SK-N-SH (cell line): ENCODE measurements around the gene BCAS3.

Experiments used
- EZH2phosphoT487 ChIP-seq: fragments of 200-600 bp; sonication (generic); IDR thresholded peaks from 2 replicates; pipeline ENCODE4 v1.6.1; 2017; ENCODE audit warnings: low read depth, mixed run types, mild to moderate bottlenecking, antibody characterized with exemption, moderate library complexity, borderline replicate concordance
- SMC3 ChIP-seq: IDR thresholded peaks from 2 replicates; pipeline ENCODE4 v1.6.1; 2012; ENCODE audit warnings: low read depth, low read length, improper control_type of control experiment

GRCh38 chr17:61155590-61156237 lies 478.1 kb downstream of the BCAS3 start:
- TF ChIP-seq SMC3, result no peak
- TF ChIP-seq EZH2phosphoT487, result no peak
